HepG2 (cell line): ENCODE results near the gene VSIG10L. TPM values are rescaled to one million over a fixed set of nuclear protein-coding genes. Genes with fewer than 3 reads are reported as not detected.

ENCODE experiments used
- HNRNPK ChIP-seq: fragments of 200-400 bp; formaldehyde crosslinking; IDR thresholded peaks from 2 replicates; pipeline ENCODE4 v1.6.1; 2018; ENCODE audit warnings: low read length, low read depth, moderate library complexity, mild to moderate bottlenecking; ENCODE audit not compliant: poor library complexity, severe bottlenecking
- KAT8 ChIP-seq: IDR thresholded peaks from 2 replicates; pipeline ENCODE4 v1.6.1; 2016; ENCODE audit warnings: missing genetic modification reagents, missing compliant biosample characterization
- ONECUT2 ChIP-seq: sonication (generic); formaldehyde crosslinking; IDR thresholded peaks from 2 replicates; pipeline ENCODE4 v1.4.0; 2020; ENCODE audit warnings: missing genetic modification reagents
- PHF8 ChIP-seq: sonication (generic); formaldehyde crosslinking; IDR thresholded peaks from 2 replicates; pipeline ENCODE4 v1.5.0; 2020; ENCODE audit warnings: missing genetic modification reagents
- POLR2A ChIP-seq, 2 experiments: IDR thresholded peaks; 2 replicates each; pipeline ENCODE4 v1.6.1; 2011; ENCODE audit warnings: low read depth in 2 of 2, low read length in 2 of 2, mild to moderate bottlenecking in 1 of 2, moderate library complexity in 1 of 2; ENCODE audit not compliant: insufficient read depth in 1 of 2
- RBM39 ChIP-seq: fragments of 200-400 bp; formaldehyde crosslinking; IDR thresholded peaks from one replicate; pipeline ENCODE4 v1.6.1; 2018; ENCODE audit warnings: antibody characterized with exemption, mild to moderate bottlenecking, low read depth, low read length; ENCODE audit not compliant: poor library complexity, severe bottlenecking
- REXO4 ChIP-seq: sonication (generic); formaldehyde crosslinking; IDR thresholded peaks from 2 replicates; pipeline ENCODE4 v1.8.0; 2022; ENCODE audit warnings: missing genetic modification reagents, mild to moderate bottlenecking, borderline replicate concordance
- SPEN ChIP-seq: sonication (generic); formaldehyde crosslinking; IDR thresholded peaks from 2 replicates; pipeline ENCODE4 v1.5.1; 2020; ENCODE audit warnings: low read depth, mild to moderate bottlenecking, missing genetic modification reagents
- ZBTB1 ChIP-seq: sonication (generic); formaldehyde crosslinking; IDR thresholded peaks from 2 replicates; pipeline ENCODE4 v1.4.0; 2020; ENCODE audit warnings: missing genetic modification reagents, borderline replicate concordance
- ZBTB20 ChIP-seq: sonication (generic); formaldehyde crosslinking; IDR thresholded peaks from 2 replicates; pipeline ENCODE4 v1.8.1; 2023; ENCODE audit warnings: missing genetic modification reagents, low read depth, mild to moderate bottlenecking, borderline replicate concordance
- ZMYM2 ChIP-seq: sonication (generic); formaldehyde crosslinking; IDR thresholded peaks from 2 replicates; pipeline ENCODE4 v1.8.0; 2022; ENCODE audit warnings: mild to moderate bottlenecking, missing genetic modification reagents
- ZNF354B ChIP-seq: sonication (generic); formaldehyde crosslinking; IDR thresholded peaks from 2 replicates; pipeline ENCODE4 v1.8.0; 2022; ENCODE audit warnings: mild to moderate bottlenecking, missing genetic modification reagents
- polyA plus RNA-seq, 8 experiments: library from polyadenylated mRNA; depleted of rRNA in 3 of 8; stranded (reverse) in 7 of 8; unstranded in 1 of 8; fragments of >200 nt; fragmentation: Illumina TruSeq in 4 of 8; extraction: Trizol in 4 of 8; gene quantifications; 2 replicates each; pipeline versions ENCODE4 v1.2.1 to v1.2.3, GENCODE V29; 2011 to 2016; ENCODE audit warnings: low read depth in 4 of 8, missing spikeins in 1 of 8, mixed read lengths in 1 of 8; ENCODE audit not compliant: insufficient read depth in 1 of 8
- total RNA-seq, 5 experiments: library from RNA; depleted of rRNA; stranded (reverse); fragments of >200 nt; fragmentation: Illumina TruSeq; extraction: Trizol; gene quantifications; 2 replicates each; pipeline ENCODE4 v1.2.3, GENCODE V29; 2016; ENCODE audit warnings: low read depth in 1 of 5
- TF ChIP-seq, protein P1 (sequence below): sonication (generic); formaldehyde crosslinking; IDR thresholded peaks from 2 replicates; pipeline ENCODE4 v1.5.1; 2020; ENCODE audit warnings: mild to moderate bottlenecking, missing genetic modification reagents, moderate library complexity
- TF ChIP-seq, protein P2 (sequence below), 2 experiments: sonication (generic) in 1 of 2; formaldehyde crosslinking in 1 of 2; IDR thresholded peaks; 2 replicates each; pipeline versions ENCODE4 v1.4.0 to v1.6.1; 2016 to 2020; ENCODE audit warnings: borderline replicate concordance in 1 of 2, low read depth in 1 of 2, mild to moderate bottlenecking in 1 of 2, missing genetic modification reagents in 1 of 2

The VSIG10L gene
- total and polyA plus RNA-seq, 2 of the 13 experiments (the other 11 are each of a cell fraction or from before 2014, with no cell fraction given): 2.7 to 8.5 TPM

DNA sequence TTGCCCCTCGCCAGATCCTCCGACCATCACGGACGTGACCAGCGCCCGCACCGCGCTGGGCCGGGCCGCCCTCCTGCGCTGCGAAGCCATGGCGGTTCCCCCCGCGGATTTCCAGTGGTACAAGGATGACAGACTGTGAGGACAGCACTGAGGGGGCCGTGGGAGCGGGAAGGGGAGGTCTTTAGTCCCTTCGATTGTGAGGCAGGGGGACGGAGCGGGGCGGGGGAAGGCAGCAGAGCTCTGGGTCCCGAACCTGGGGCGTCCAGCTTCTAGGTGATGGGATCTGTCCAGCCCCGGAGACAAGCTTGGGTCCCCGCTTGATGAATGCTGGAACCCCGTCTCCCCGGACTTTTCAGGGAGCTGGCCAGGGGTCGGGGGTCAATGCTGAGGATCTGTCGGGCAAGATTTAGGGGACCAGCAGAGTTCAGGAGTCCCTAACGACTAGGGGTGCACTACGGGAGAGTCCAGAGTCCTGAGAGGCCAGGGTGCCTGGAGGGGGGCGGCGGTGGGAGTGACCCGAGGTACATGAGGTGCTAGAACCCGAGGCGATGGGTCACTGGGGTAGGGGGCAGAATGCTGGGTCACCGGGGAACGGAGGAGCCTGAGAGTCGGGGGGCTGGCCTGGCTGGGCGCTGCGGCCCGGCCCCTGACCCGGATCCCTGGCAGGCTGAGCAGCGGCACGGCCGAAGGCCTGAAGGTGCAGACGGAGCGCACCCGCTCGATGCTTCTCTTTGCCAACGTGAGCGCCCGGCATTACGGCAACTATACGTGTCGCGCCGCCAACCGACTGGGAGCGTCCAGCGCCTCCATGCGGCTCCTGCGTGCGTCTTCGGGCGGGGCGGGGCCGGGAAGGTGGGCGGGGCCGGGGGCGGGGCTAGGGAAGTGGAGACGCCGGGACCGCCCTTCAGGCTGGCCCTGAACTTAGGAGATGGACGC is 14.6 kb downstream of the VSIG10L start (continued):
- TF ChIP-seq, protein P1, sequence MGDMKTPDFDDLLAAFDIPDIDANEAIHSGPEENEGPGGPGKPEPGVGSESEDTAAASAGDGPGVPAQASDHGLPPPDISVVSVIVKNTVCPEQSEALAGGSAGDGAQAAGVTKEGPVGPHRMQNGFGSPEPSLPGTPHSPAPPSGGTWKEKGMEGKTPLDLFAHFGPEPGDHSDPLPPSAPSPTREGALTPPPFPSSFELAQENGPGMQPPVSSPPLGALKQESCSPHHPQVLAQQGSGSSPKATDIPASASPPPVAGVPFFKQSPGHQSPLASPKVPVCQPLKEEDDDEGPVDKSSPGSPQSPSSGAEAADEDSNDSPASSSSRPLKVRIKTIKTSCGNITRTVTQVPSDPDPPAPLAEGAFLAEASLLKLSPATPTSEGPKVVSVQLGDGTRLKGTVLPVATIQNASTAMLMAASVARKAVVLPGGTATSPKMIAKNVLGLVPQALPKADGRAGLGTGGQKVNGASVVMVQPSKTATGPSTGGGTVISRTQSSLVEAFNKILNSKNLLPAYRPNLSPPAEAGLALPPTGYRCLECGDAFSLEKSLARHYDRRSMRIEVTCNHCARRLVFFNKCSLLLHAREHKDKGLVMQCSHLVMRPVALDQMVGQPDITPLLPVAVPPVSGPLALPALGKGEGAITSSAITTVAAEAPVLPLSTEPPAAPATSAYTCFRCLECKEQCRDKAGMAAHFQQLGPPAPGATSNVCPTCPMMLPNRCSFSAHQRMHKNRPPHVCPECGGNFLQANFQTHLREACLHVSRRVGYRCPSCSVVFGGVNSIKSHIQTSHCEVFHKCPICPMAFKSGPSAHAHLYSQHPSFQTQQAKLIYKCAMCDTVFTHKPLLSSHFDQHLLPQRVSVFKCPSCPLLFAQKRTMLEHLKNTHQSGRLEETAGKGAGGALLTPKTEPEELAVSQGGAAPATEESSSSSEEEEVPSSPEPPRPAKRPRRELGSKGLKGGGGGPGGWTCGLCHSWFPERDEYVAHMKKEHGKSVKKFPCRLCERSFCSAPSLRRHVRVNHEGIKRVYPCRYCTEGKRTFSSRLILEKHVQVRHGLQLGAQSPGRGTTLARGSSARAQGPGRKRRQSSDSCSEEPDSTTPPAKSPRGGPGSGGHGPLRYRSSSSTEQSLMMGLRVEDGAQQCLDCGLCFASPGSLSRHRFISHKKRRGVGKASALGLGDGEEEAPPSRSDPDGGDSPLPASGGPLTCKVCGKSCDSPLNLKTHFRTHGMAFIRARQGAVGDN (CRISPR knock-in tag): peak; percentile 65
- TF ChIP-seq HNRNPK (peak; percentile 66), ZMYM2 (peak; percentile 29; the same call in 1 of the 2 replicates), PHF8 (peak; percentile 33; the same call in 1 of the 2 replicates), ONECUT2 (no peak), ZBTB20 (CRISPR knock-in tag) (0 out of 2 replicates have a peak, but pooled peaks have one; percentile 20), REXO4 (no peak), KAT8 (CRISPR knock-in tag) (no peak), POLR2A (IDR thresholded peaks at IDR 0.05; ENCODE audit: insufficient read depth in 1 of 2, low read depth in 2 of 2, low read length in 2 of 2) (peak in 1 of 2 experiments; percentile 61; a peak in 3 of 4 replicates), SPEN (CRISPR knock-in tag) (0 out of 2 replicates have a peak, but pooled peaks have one; percentile 23), ZBTB1 (CRISPR knock-in tag) (no peak), RBM39 (peak; percentile 62), ZNF354B (CRISPR knock-in tag) (peak; percentile 32; the same call in 1 of the 2 replicates)
- TF ChIP-seq, protein P2, sequence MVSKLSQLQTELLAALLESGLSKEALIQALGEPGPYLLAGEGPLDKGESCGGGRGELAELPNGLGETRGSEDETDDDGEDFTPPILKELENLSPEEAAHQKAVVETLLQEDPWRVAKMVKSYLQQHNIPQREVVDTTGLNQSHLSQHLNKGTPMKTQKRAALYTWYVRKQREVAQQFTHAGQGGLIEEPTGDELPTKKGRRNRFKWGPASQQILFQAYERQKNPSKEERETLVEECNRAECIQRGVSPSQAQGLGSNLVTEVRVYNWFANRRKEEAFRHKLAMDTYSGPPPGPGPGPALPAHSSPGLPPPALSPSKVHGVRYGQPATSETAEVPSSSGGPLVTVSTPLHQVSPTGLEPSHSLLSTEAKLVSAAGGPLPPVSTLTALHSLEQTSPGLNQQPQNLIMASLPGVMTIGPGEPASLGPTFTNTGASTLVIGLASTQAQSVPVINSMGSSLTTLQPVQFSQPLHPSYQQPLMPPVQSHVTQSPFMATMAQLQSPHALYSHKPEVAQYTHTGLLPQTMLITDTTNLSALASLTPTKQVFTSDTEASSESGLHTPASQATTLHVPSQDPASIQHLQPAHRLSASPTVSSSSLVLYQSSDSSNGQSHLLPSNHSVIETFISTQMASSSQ (IDR thresholded peaks at IDR 0.05; ENCODE audit: low read depth): no peak
- TF ChIP-seq, protein P2 (CRISPR knock-in tag; IDR thresholded peaks at IDR 0.05; ENCODE audit: borderline replicate concordance): no peak
